Cardiac septum (tissue), 1 donor: ENCODE results near the gene FOXA3. TPM values are rescaled to one million over a fixed set of nuclear protein-coding genes. Genes with fewer than 3 reads are reported as not detected.

Experiments used
- DNase-seq: peaks from one replicate; pipeline ENCODE4 v3.0.0-alpha.2; 2020; ENCODE audit warnings: low spot score
- intact Hi-C: fragments of 100-400 bp; cut with DNase I; formaldehyde crosslinking; loops from one replicate; pipeline ENCODE4 v1.14.0; 2022
- long read RNA-seq: library from polyadenylated mRNA; unstranded; transcript quantifications from one replicate; pipeline ENCODE4 v2.0.0, GENCODE V29; 2021
- total RNA-seq: library from RNA; stranded (reverse); fragmentation: NEBNext Ultra II Directional; extraction: Animal tissue kit (Norgen Biotek cat#: 25700); gene quantifications from one replicate; pipeline ENCODE4 v1.2.1, GENCODE V29; 2021
- donor health status: DM: no; HTN: no; CAD: no.

Gene FOXA3
- total RNA-seq = not detected
- long read RNA-seq = 0 reads

GRCh38 chr19:45863840-45864628 lies at the start of gene FOXA3:
Gene FOXA3 (plus strand): TSS chr19:45864326. CDS start chr19:45864457, 131 bp downstream.
- intact Hi-C loops = loop anchor here (1.0 kb wide), 1 partner anchor 22 kb away; the partner anchor contains the start of gene IRF2BP1
- DNase-seq = no peak

GRCh38 chr19:45814851-45815480 lies 49.2 kb upstream of the FOXA3 start, which contains the start of gene RSPH6A:
Gene RSPH6A (minus strand): TSS chr19:45815308. CDS start chr19:45815176, 132 bp downstream.
- intact Hi-C loops = no loop called here
- DNase-seq = no peak

GRCh38 chr19:45815481-45816216 lies 48.5 kb upstream of the FOXA3 start:
- no peak for DNase-seq
- intact Hi-C loops = loop anchor here (2.0 kb wide), 1 partner anchor 67 kb away; no protein-coding TSS in a partner anchor

- intact Hi-C loops = loop anchor here (1.0 to 2.0 kb wide), 2 partner anchors 46 to 66 kb away; no protein-coding TSS in a partner anchor
- DNase-seq = no peak
Observed at GRCh38 chr19:45816236-45817009, 47.7 kb upstream of the FOXA3 start.

DNA sequence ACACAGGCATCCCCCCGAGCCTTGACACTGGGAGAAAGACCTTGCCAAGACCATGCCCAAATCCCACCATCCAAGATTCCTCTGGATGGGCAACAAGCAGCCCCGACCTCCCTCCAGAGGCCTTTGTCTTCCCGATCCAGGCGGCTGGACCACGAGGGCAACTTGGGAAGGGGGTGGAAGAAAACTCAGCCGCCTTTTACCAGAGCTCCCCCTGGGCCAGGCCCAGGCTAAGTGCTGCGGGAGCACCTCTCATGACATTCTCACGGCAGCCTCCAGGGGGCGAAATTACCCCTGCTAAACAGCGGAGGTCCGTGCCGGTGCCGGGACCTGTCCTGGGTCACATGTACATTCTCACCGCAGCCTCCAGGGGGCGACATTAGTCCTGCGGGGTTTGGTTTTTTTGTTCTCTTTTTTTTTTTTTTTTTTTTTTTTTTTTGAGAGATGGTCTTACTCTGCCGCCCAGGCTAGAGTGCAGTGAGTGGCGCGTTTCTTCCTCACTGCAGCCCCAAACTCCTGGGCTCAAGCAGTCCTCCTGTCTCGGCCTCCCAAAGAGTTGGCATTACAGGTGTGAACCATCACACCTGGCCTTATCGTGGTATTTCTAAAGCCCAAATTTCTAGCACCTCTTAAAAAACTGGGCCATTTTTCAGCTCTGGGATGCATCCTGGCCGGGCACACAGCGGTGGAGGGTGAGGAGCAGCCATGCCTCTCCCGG lies 47.0 kb upstream of the FOXA3 start:
- DNase-seq = peak; percentile 96
- intact Hi-C loops = loop anchor here (1.0 to 2.0 kb wide), 2 partner anchors 47 to 66 kb away; no protein-coding TSS in a partner anchor

DNA sequence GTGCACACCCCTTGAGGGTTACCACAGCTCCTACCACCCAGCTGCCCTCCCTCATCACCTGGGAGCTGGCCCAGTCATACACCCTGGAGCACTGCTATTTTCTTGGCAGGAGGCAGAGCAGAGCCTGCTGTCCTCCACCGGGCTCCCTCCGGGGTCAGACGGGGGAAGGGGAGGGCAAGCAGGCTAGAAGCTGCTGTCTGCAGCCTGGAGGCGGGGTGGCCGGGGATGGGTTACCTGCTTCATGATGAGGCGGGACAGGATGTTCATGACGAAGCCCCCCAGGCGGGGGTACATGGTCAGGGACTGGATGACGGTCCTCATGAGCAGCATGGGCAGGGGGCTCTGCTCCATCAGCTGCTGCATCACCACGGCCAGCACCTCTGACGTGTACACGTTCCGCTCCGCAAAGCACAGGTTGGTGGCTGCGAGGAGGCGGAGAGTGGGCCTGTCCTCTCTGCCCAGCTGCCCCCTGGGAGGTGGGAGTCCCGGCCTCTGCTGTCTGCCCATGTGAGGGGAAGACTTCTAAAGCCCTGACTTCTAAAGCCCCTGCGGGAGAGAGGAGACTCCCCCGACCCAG lies 46.3 kb upstream of the FOXA3 start:
- intact Hi-C loops = loop anchor here (1.0 to 2.0 kb wide), 2 partner anchors 48 to 65 kb away; no protein-coding TSS in a partner anchor

GRCh38 chr19:45819769-45820168 lies 44.4 kb upstream of the FOXA3 start:
- intact Hi-C loops = no loop called here
- no peak for DNase-seq

More for the DNA sequence above, 46.3 kb upstream of the FOXA3 start:
- DNase-seq = no peak

DNA sequence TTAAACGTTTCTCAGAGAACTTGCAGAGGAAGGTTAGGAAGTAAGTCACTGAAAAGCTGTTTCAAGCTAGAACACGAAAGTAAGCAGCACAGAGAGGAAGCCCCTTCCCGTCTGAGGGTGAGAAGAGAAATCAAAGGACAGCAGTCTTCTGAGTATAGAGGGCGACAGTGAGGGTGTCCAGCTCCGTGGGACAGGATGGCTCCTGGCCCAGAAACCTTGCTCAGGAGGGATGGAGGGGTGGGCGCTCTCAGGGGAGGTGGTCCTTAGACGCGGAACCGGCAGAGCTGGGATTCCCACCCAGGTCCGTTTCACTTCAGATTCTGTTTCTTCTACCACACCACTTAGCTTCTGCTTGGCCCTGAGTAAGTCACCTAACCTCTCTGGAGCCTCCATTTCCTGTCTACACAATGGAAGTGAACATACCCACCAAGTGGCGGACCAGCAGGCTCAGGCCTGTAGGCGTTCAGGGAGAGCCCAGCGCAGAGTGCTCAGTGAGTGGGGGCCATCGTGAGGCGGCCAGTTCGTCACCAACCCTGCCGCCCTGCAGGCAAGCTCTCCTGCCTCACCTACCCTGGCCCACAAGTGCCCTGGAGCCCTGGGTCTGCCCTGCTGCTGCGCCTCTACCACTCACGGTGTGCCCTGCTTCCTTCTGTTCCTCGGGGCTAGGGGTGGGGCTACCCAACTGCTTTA lies 43.6 kb upstream of the FOXA3 start:
- intact Hi-C loops = no loop called here
- DNase-seq = no peak

DNA sequence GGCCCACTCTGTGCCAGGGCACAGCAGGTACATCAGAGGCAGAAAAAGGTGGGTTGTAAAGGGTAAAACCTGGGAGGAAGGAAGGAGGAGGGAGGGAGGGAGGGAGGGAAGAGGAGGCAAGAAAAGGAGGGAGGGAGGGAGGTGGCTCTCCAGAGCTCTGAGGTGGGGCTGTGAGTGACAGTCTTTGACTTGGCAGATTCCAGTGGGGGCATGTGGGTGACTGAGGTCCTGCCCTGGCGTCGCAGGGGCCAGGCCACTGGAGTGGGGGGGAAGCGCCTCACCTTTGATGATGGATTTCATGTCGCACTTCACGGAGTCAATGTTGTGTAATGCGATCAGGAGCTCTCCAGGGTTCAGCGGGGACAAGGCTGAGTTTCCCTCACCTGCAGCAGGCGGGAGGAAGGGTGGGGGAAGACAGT lies 43.0 kb upstream of the FOXA3 start:
- intact Hi-C loops = no loop called here
- DNase-seq = no peak

- no peak for DNase-seq
- intact Hi-C loops = no loop called here
Observed at GRCh38 chr19:45821570-45821969, 42.6 kb upstream of the FOXA3 start.

- no peak for DNase-seq
- intact Hi-C loops = no loop called here
Observed at GRCh38 chr19:45822716-45823115, 41.4 kb upstream of the FOXA3 start.

DNA sequence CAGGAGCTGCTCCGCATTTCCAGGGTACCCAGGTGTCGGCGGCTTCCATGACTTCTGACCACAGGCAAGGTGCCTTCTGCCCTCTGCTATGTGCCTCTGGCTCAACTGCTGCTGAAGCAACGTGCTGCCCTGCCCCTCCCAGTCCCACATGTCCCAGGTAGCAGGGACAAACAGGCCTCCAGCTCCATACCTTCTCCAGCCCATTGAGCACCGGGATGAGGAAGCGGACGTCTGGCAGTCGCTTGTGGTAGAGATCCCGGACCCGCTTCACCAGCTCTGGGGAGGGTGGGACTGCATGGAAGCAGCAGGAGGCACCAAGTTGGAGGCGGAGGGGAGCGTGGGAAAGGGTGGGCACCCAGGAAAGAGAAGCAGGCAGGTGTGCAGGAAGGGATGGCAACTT lies 40.9 kb upstream of the FOXA3 start:
- intact Hi-C loops = no loop called here
- DNase-seq = no peak

- intact Hi-C loops = no loop called here
- DNase-seq = no peak
Observed at GRCh38 chr19:45824041-45824471, 40.1 kb upstream of the FOXA3 start.

GRCh38 chr19:45824531-45825262 lies 39.4 kb upstream of the FOXA3 start:
- intact Hi-C loops = no loop called here
- no peak for DNase-seq

GRCh38 chr19:45825263-45825605 lies 38.9 kb upstream of the FOXA3 start:
- intact Hi-C loops = no loop called here
- no peak for DNase-seq

DNA sequence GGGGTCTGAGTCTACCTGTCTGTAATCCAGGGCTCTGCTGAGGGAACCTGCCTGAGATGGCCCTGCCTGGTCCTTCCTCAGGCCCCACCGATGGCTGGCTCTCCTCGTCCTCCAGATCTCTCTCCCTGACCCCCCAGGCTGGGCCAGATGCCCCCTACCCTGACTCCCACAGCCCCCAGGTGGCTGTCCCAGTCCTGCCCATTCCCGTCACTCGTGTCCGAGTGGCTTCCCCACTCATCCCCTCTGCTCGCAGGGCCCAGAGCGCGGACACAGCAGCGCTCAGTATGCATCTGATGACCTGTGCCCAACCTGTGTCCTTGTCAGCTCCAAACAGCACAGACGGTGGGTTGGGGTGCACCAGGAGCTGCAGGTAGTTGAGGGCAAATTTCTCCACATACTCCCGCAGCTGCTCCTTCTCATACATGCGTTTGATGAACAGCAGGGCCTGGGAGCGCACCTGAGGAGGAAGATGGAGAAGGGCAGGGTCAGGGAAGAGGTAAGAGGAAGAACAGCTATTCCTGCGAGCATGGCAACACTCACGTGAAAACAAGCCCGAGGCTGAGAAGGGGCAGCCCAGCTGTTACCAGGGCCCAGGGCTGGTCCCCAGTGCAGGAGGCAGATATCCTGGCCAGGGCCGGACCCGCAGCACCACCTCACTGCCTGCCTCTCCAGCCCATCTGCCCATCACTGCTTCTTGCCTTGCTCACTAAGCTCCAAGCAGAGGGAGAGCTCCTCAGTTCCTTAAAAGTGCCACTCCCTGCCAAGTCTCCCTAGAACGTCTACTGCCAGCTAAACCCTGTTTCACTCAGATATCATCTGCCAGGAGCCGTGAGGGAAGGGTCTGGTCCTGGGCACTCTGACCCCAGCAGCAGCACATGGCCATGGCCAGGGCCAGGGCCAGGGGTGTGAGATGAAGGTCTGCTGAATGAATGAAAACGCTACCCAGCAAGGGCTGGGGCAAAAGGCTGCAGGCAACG lies 37.9 kb upstream of the FOXA3 start:
- no peak for DNase-seq
- intact Hi-C loops = no loop called here
